Right atrium auricular region (tissue), 2 donors: ENCODE results near the gene WDR35. TPM values are rescaled to one million over a fixed set of nuclear protein-coding genes. Genes with fewer than 3 reads are reported as not detected.

Experiments
- DNase-seq: peaks from one replicate; pipeline ENCODE4 v3.0.0-alpha.2; 2019; ENCODE audit warnings: low spot score
- H3K27ac ChIP-seq, 2 donors: fragments of 200-600 bp; sonication (generic); 1 replicate in 1 of 2; 2 replicates in 1 of 2; pipeline ENCODE4 v1.5.1; 2016 to 2019
- H3K27me3 ChIP-seq, 2 donors: fragments of 200-600 bp; sonication (generic); one replicate each; pipeline versions ENCODE4 v1.5.1 to v1.6.0; 2017 to 2019
- H3K36me3 ChIP-seq: fragments of 200-600 bp; sonication (generic); one replicate; pipeline ENCODE4 v1.5.1; 2016
- H3K4me1 ChIP-seq, 2 donors: fragments of 200-600 bp; sonication (generic); one replicate each; pipeline versions ENCODE4 v1.5.1 to v1.6.0; 2017 to 2019
- H3K4me3 ChIP-seq, 2 donors: fragments of 200-600 bp; sonication (generic); 1 replicate in 1 of 2; 2 replicates in 1 of 2; pipeline ENCODE4 v1.5.1; 2017 to 2019; ENCODE audit warnings: mild to moderate bottlenecking in 1 of 2, moderate library complexity in 1 of 2
- H3K9me3 ChIP-seq, 2 donors: fragments of 200-600 bp; sonication (generic); one replicate each; pipeline ENCODE4 v1.5.1; 2019
- total RNA-seq, 2 donors: library from RNA; depleted of rRNA; stranded (reverse); fragments of >200 nt; gene quantifications; one replicate each; pipeline ENCODE4 v1.1.0, GENCODE V29; 2016
- TF ChIP-seq, protein P1 (sequence below), 2 donors: fragments of 200-600 bp; sonication (generic); IDR thresholded peaks; one replicate each; pipeline ENCODE4 v1.5.1; 2019; ENCODE audit warnings: antibody characterized with exemption in 2 of 2

WDR35 gene
- total RNA-seq, 2 donors from 2014 or later: 4.1 to 5.0 TPM

GRCh38 chr2:20015482-20016083 lies 25.7 kb upstream of the WDR35 start:
- Histone ChIP-seq H3K4me3 (no peak overlapping the region), H3K9me3 (no peaks in the 10 kb centered on the region), H3K4me1 (peaks cover 0 to 5% of the 10 kb centered on the region in 2 donors), H3K27me3 (peaks cover 0 to 3% of the 10 kb centered on the region in 2 donors), H3K27ac (no peak overlapping the region), H3K36me3 (no peaks in the 10 kb centered on the region)
- TF ChIP-seq, protein P1, sequence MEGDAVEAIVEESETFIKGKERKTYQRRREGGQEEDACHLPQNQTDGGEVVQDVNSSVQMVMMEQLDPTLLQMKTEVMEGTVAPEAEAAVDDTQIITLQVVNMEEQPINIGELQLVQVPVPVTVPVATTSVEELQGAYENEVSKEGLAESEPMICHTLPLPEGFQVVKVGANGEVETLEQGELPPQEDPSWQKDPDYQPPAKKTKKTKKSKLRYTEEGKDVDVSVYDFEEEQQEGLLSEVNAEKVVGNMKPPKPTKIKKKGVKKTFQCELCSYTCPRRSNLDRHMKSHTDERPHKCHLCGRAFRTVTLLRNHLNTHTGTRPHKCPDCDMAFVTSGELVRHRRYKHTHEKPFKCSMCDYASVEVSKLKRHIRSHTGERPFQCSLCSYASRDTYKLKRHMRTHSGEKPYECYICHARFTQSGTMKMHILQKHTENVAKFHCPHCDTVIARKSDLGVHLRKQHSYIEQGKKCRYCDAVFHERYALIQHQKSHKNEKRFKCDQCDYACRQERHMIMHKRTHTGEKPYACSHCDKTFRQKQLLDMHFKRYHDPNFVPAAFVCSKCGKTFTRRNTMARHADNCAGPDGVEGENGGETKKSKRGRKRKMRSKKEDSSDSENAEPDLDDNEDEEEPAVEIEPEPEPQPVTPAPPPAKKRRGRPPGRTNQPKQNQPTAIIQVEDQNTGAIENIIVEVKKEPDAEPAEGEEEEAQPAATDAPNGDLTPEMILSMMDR (IDR thresholded peaks at IDR 0.05): peak; percentile 40 to 80
- no peak for DNase-seq

- TF ChIP-seq, protein P1 (IDR thresholded peaks at IDR 0.05): no peak
- H3K27ac ChIP-seq: peak overlapping the region; percentile 1 to 51
- DNase-seq: no peak
- peaks cover 0 to 3% of the 10 kb centered on the region in 2 donors for H3K27me3 ChIP-seq
- peaks cover 0 to 5% of the 10 kb centered on the region in 2 donors for H3K4me1 ChIP-seq
- H3K36me3 ChIP-seq: no peaks in the 10 kb centered on the region
- peak overlapping the region; percentile 56 to 62 for H3K4me3 ChIP-seq
- H3K9me3 ChIP-seq: no peaks in the 10 kb centered on the region
Observed at GRCh38 chr2:20013126-20013849, 23.4 kb upstream of the WDR35 start.

DNA sequence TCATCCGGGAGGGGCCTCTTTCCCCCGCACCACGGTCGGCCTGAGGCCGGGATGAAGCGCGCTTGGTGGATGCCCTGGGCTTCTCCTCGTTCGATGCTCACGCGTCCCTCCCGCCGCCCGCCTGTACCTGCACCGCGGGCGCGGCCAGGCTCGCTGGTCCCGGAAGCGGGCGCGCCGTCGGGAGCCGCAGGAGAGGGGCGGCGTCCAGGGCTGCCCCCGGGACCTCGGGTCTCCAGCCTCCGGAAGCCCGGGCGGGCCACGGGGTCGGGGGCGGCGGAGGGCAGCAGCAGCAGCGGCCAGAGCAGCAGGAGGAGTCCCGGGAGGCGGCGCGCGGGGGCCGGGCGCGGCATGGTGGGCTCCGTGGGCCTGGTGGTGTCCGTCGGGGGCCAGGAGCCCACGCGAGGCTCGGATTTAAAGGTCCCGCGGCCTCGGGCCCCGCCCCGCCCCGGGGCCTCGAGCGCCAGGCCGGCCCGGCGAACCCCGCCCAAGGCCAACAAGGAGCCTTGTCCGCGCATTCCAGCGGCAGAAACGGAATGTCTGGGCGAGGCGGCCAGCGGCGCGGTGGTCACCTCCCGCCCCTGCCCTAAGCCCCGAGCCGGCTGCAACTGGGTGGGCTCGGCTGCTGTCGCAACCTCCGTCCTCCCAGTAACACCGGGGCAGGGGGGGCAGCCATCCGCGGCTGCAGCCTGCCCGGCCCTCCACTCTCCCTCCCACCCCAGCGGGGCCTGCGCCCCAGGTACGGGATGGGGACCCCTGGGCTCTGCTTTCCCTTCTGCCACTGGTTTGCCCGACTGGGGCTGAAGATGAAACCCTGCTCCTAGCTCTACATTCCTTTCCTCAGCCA lies 22.6 kb upstream of the WDR35 start, which contains the start of gene MATN3:
TSS of gene MATN3 (minus strand) at position 387 of the 844 bp plus-strand sequence. CDS start at position 350, 37 bp downstream.
- H3K4me1 ChIP-seq: peaks cover 0 to 5% of the 10 kb centered on the region in 2 donors
- DNase-seq: no peak
- H3K27me3 ChIP-seq: peaks cover 0 to 3% of the 10 kb centered on the region in 2 donors

GRCh38 chr2:20012032-20012281 lies 22.1 kb upstream of the WDR35 start:
- peak overlapping the region; percentile 56 to 62 for H3K4me3 ChIP-seq
- peaks cover 0 to 3% of the 10 kb centered on the region in 2 donors for H3K27me3 ChIP-seq
- DNase-seq: no peak
- TF ChIP-seq, protein P1 (IDR thresholded peaks at IDR 0.05): no peak
- H3K4me1 ChIP-seq: peaks cover 0 to 5% of the 10 kb centered on the region in 2 donors
- no peak overlapping the region for H3K27ac ChIP-seq
- no peaks in the 10 kb centered on the region for H3K36me3 ChIP-seq
- H3K9me3 ChIP-seq: no peaks in the 10 kb centered on the region

More for the DNA sequence above, 22.6 kb upstream of the WDR35 start, which contains the start of gene MATN3:
- TF ChIP-seq, protein P1 (IDR thresholded peaks at IDR 0.05): no peak
- H3K36me3 ChIP-seq: no peaks in the 10 kb centered on the region
- H3K9me3 ChIP-seq: no peaks in the 10 kb centered on the region
- peak within 1 kb of the TSS; percentile 56 to 62 for H3K4me3 ChIP-seq
- H3K27ac ChIP-seq: peak within 1 kb of the TSS; percentile 1 to 51

DNA sequence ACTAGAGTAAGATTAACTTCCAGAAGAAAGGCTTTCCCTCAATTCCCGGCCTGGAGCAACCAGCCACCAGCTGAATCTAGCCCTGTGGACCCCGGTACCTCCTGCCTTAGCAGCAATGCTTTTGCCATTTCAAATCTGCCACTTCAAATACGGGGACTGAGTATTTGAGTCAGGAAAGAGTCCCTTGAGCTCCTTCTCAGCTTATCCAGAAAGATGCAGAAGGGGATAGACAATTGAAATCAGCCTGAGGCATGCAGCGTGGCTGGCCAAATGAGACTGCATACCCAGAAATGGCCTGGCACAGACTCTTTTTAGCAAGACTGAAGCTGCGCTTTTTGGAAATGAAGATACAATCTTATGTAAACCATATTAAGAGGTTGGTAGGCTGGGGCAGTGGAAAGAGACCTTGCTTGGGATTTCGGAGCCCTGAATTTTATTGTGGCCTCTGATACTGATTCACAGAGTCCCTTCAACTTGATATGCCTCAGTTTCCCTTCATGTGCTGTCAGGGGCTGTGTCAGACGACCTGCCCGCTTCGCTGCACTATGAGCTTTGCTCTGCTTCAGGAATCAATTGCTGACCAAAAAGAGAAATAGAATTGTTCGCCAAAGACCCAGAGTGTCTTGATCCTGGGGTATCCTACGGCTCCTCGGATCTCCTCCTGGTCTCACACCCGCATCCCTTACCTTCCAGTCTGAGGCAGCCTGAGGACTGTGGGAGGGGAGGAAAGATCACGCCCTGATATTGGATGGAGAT lies 21.5 kb upstream of the WDR35 start:
- Histone ChIP-seq H3K4me3 (no peak overlapping the region), H3K36me3 (no peaks in the 10 kb centered on the region), H3K27ac (no peak overlapping the region), H3K27me3 (peaks cover 0 to 3% of the 10 kb centered on the region in 2 donors), H3K4me1 (peaks cover 0 to 5% of the 10 kb centered on the region in 2 donors), H3K9me3 (no peaks in the 10 kb centered on the region)
- TF ChIP-seq, protein P1 (IDR thresholded peaks at IDR 0.05): no peak
- no peak for DNase-seq
